ENCODE results near the gene UBXN11.

DNA sequence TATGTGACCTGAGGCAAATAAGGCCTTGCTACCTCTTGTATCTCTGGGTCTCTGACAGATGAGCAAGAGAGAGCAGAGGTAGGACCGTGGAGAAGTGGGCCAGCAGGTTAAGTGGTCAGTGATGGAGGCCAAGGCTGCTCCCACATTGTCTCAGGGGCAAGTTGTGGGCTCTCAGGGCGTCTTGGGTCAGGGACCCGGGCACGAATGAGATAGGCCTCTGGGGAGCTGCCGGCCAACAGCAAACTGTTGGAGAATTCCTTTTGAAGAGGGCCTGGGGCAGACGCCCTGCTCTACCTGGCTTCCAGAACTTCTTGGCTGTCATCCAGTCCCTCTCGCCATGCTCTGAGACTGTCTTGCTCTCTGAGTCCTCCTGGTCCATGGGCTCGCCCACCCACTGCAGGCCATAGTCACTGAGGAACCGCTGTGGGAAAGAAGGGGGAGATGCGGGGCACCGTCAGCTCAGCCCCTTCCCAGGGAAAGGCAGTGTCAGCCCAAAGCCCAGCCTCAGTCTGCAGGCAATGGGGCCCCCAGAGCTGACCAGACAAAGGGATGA is 12.4 kb downstream of the UBXN11 start:
- TF ChIP-seq YY1 (IDR thresholded peaks at IDR 0.05; ENCODE audit: low read depth) (no peak), EGR1 (IDR thresholded peaks at IDR 0.05) (no peak), TAF1 (IDR thresholded peaks at IDR 0.05; ENCODE audit: low read depth) (no peak), TEAD4 (IDR thresholded peaks at IDR 0.05) (no peak), EP300 (IDR thresholded peaks at IDR 0.05; ENCODE audit: borderline replicate concordance) (no peak)
- TF ChIP-seq, protein P1, sequence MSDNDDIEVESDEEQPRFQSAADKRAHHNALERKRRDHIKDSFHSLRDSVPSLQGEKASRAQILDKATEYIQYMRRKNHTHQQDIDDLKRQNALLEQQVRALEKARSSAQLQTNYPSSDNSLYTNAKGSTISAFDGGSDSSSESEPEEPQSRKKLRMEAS (IDR thresholded peaks at IDR 0.05), result no peak
- TF ChIP-seq, protein P2, sequence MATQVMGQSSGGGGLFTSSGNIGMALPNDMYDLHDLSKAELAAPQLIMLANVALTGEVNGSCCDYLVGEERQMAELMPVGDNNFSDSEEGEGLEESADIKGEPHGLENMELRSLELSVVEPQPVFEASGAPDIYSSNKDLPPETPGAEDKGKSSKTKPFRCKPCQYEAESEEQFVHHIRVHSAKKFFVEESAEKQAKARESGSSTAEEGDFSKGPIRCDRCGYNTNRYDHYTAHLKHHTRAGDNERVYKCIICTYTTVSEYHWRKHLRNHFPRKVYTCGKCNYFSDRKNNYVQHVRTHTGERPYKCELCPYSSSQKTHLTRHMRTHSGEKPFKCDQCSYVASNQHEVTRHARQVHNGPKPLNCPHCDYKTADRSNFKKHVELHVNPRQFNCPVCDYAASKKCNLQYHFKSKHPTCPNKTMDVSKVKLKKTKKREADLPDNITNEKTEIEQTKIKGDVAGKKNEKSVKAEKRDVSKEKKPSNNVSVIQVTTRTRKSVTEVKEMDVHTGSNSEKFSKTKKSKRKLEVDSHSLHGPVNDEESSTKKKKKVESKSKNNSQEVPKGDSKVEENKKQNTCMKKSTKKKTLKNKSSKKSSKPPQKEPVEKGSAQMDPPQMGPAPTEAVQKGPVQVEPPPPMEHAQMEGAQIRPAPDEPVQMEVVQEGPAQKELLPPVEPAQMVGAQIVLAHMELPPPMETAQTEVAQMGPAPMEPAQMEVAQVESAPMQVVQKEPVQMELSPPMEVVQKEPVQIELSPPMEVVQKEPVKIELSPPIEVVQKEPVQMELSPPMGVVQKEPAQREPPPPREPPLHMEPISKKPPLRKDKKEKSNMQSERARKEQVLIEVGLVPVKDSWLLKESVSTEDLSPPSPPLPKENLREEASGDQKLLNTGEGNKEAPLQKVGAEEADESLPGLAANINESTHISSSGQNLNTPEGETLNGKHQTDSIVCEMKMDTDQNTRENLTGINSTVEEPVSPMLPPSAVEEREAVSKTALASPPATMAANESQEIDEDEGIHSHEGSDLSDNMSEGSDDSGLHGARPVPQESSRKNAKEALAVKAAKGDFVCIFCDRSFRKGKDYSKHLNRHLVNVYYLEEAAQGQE (IDR thresholded peaks at IDR 0.05; ENCODE audit: low read depth), result no peak

All from Ishikawa (cell line).